Subcutaneous abdominal adipose tissue (tissue), 5 donors: Measurements from ENCODE around the gene KIZ.

Experiments used
- H3K27ac ChIP-seq: one replicate; pipeline ENCODE4 v1.7.0; 2013; ENCODE audit warnings: low read depth, mild to moderate bottlenecking, inconsistent platforms, low read length, moderate library complexity
- H3K27me3 ChIP-seq, 5 donors: one replicate each; pipeline ENCODE4 v1.7.0; 2013; ENCODE audit warnings: low read length in 5 of 5, inconsistent platforms in 1 of 5; ENCODE audit not compliant: control insufficient read depth in 5 of 5, insufficient read depth in 4 of 5
- H3K36me3 ChIP-seq, 5 donors: one replicate each; pipeline ENCODE4 v1.7.0; 2013; ENCODE audit warnings: low read length in 5 of 5; ENCODE audit not compliant: control insufficient read depth in 5 of 5, insufficient read depth in 5 of 5
- H3K4me1 ChIP-seq, 5 donors: one replicate each; pipeline ENCODE4 v1.7.0; 2013; ENCODE audit warnings: low read length in 5 of 5, mild to moderate bottlenecking in 3 of 5, moderate library complexity in 1 of 5; ENCODE audit not compliant: control insufficient read depth in 5 of 5, insufficient read depth in 5 of 5
- H3K4me3 ChIP-seq, 5 donors: one replicate each; pipeline ENCODE4 v1.7.0; 2013; ENCODE audit warnings: low read length in 5 of 5, low read depth in 1 of 5
- H3K9ac ChIP-seq, 5 donors: one replicate each; pipeline ENCODE4 v1.7.0; 2013; ENCODE audit warnings: low read length in 5 of 5, mild to moderate bottlenecking in 4 of 5, moderate library complexity in 3 of 5
- H3K9me3 ChIP-seq, 5 donors: one replicate each; pipeline ENCODE4 v1.7.0; 2013; ENCODE audit warnings: low read length in 5 of 5; ENCODE audit not compliant: control insufficient read depth in 5 of 5
- donor health status: healthy.
- donor health status: healthy.
- donor health status: healthy.
- donor health status: healthy.
- donor health status: healthy.

KIZ gene

DNA sequence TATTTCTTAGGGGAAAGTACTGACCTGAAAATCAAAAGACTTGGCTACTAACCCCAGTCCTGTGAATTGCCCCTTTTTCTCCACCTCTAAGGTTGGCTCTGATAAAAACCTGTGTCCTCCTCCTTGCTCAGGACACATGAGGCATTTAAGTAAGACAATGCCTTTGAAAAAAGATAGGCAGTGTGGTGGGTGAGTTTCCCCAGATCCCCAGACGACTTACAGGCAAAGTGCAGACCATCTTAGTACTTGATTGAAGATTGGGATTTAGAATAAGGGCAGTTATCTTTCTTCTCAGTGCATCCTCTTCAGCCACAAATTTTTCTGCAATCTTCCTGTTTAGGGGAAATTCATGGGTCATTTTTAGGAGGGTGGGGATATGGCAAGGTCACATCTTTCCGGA, 87.8 kb downstream of the KIZ start:
- Histone ChIP-seq H3K27me3 (no peaks in the 10 kb centered on the region), H3K4me1 (no peaks in the 10 kb centered on the region), H3K27ac (no peak overlapping the region), H3K9ac (no peak overlapping the region), H3K4me3 (no peak overlapping the region), H3K36me3 (peaks cover 5 to 21% (median 15%) of the 10 kb centered on the region in 5 donors), H3K9me3 (no peaks in the 10 kb centered on the region)

- Histone ChIP-seq H3K4me3 (no peak overlapping the region), H3K27me3 (no peaks in the 10 kb centered on the region), H3K4me1 (no peaks in the 10 kb centered on the region), H3K27ac (no peak overlapping the region), H3K36me3 (peaks cover 5 to 21% (median 15%) of the 10 kb centered on the region in 5 donors), H3K9me3 (no peaks in the 10 kb centered on the region), H3K9ac (no peak overlapping the region)
These were observed 88.5 kb downstream of the KIZ start for GRCh38 chr20:21214431-21214830.

DNA sequence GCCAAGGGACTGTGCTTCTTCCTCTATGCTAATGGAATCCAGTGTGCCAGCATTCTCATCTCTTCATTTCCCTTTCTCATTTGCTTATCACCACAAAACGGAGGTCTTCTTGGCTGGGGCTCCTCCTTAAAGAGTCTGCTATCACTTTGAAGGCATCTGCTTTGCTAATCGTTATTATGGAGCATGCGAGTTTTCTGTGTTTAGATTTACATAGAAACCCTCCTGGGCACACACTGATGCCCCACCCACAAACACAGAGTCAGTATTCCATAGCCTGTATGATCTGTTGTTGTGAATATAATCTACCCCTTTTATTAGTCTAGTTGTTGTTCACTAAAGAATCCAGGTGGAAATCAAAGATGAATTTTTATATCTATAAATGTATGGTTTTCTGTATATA, 93.8 kb downstream of the KIZ start:
- Histone ChIP-seq H3K4me1 (no peaks in the 10 kb centered on the region), H3K4me3 (no peak overlapping the region), H3K9me3 (no peaks in the 10 kb centered on the region), H3K27ac (no peak overlapping the region), H3K9ac (no peak overlapping the region), H3K36me3 (peaks cover 3 to 17% (median 9%) of the 10 kb centered on the region in 5 donors), H3K27me3 (no peaks in the 10 kb centered on the region)

- no peaks in the 10 kb centered on the region for H3K4me1 ChIP-seq
- peaks cover 0 to 10% (median 8%) of the 10 kb centered on the region in 5 donors for H3K36me3 ChIP-seq
- H3K27me3 ChIP-seq = no peaks in the 10 kb centered on the region
- H3K9ac ChIP-seq = no peak overlapping the region
- H3K4me3 ChIP-seq = no peak overlapping the region
- H3K27ac ChIP-seq = no peak overlapping the region
- no peaks in the 10 kb centered on the region for H3K9me3 ChIP-seq
These were observed 98.3 kb downstream of the KIZ start for GRCh38 chr20:21224217-21224616.

GRCh38 chr20:21225215-21225947, 99.5 kb downstream of the KIZ start:
- H3K36me3 ChIP-seq = peaks cover 0 to 16% (median 13%) of the 10 kb centered on the region in 5 donors
- H3K9me3 ChIP-seq = no peaks in the 10 kb centered on the region
- no peak overlapping the region for H3K9ac ChIP-seq
- H3K4me1 ChIP-seq = no peaks in the 10 kb centered on the region
- no peak overlapping the region for H3K27ac ChIP-seq
- no peak overlapping the region for H3K4me3 ChIP-seq
- H3K27me3 ChIP-seq = no peaks in the 10 kb centered on the region

DNA sequence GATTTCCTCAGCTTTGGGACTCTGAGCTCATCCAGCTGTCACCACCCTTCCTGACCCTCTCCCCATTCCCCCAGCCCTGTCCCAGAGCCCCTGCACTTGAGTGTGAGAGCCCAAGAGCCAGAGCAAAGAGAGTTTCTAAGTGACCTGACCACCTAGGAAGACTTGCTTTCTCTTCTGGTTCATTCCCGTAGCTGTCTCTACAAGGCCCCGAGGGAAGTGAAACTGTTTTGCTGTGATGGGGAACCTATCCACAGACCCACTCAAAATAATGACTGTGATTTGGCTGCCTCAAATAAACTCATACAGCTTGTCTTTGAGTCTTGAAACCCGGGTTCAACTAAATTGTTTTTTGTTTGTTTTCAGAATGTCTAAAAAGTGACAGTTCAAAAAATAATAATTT, 102.6 kb downstream of the KIZ start:
- Histone ChIP-seq H3K27me3 (no peaks in the 10 kb centered on the region), H3K4me3 (no peak overlapping the region), H3K4me1 (no peaks in the 10 kb centered on the region), H3K9ac (no peak overlapping the region), H3K9me3 (no peaks in the 10 kb centered on the region), H3K36me3 (peaks cover 8 to 35% (median 31%) of the 10 kb centered on the region in 5 donors), H3K27ac (no peak overlapping the region)

DNA sequence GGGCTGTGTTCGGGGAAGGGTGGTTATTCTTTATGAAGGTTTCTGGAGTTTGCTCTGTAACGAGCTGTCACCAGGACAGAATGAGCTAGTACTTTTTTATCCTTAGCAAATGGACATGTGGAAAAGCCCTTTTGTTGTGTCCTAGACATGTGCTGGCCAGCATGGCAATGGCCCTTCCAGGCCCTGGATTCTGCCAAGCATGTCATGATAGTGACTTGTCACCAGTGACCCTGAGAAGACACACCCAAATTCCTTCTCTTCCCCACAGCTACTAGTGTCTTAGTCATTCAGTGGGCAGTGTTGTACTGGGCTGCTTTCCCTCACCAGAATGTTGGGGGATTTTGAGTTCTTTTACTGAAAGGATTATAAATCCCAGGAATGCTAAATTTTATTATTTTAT, 103.3 kb downstream of the KIZ start:
- Histone ChIP-seq H3K4me3 (no peak overlapping the region), H3K36me3 (peaks cover 8 to 35% (median 31%) of the 10 kb centered on the region in 5 donors), H3K27me3 (no peaks in the 10 kb centered on the region), H3K9me3 (no peaks in the 10 kb centered on the region), H3K9ac (no peak overlapping the region), H3K4me1 (no peaks in the 10 kb centered on the region), H3K27ac (no peak overlapping the region)

GRCh38 chr20:21230220-21230619, 104.3 kb downstream of the KIZ start:
- Histone ChIP-seq H3K36me3 (peaks cover 8 to 37% (median 33%) of the 10 kb centered on the region in 5 donors), H3K9me3 (no peaks in the 10 kb centered on the region), H3K27me3 (no peaks in the 10 kb centered on the region), H3K4me3 (no peak overlapping the region), H3K27ac (no peak overlapping the region), H3K9ac (no peak overlapping the region), H3K4me1 (no peaks in the 10 kb centered on the region)

DNA sequence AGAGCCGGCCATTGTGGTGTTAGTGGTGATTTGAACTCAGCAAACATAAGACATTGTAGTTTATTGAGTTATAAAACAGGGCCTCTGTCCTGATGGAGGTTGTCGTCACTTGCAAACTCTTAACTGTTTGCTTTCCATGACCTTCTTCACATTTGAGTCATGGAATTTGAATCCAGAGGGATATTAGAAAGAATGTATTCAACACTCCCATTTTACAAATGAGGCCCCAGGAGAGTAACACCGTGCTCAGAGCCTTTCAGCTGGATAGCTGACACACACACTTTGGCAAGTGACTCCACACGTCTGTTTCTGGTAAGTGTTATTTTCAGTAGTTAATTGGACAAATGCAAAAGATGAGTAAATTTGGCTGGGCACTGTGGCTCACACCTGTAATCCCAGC, 104.8 kb downstream of the KIZ start:
- no peak overlapping the region for H3K27ac ChIP-seq

GRCh38 chr20:21232546-21233280, 106.8 kb downstream of the KIZ start:
- Histone ChIP-seq H3K4me3 (no peak overlapping the region), H3K9ac (no peak overlapping the region), H3K36me3 (peaks cover 8 to 37% (median 33%) of the 10 kb centered on the region in 5 donors), H3K9me3 (no peaks in the 10 kb centered on the region), H3K4me1 (peaks cover 0 to 7% (median 5%) of the 10 kb centered on the region in 5 donors), H3K27ac (no peak overlapping the region), H3K27me3 (no peaks in the 10 kb centered on the region)

More for the DNA sequence above, 104.8 kb downstream of the KIZ start:
- no peaks in the 10 kb centered on the region for H3K27me3 ChIP-seq
- peaks cover 8 to 37% (median 33%) of the 10 kb centered on the region in 5 donors for H3K36me3 ChIP-seq
- H3K4me1 ChIP-seq = peaks cover 0 to 3% (median 1%) of the 10 kb centered on the region in 5 donors
- H3K4me3 ChIP-seq = no peak overlapping the region
- no peaks in the 10 kb centered on the region for H3K9me3 ChIP-seq
- H3K9ac ChIP-seq = no peak overlapping the region
